Spleen (tissue), 11 donors: ENCODE results near the gene GRB10. TPM values are rescaled to one million over a fixed set of nuclear protein-coding genes. Genes with fewer than 3 reads are reported as not detected.

Experiments used
- DNase-seq: peaks from one replicate; pipeline ENCODE4 v3.0.0-alpha.2; 2020
- H3K27ac ChIP-seq, 8 donors: fragments of 200-600 bp; sonication (generic) in 7 of 8; 1 replicate in 4 of 8; 2 replicates in 4 of 8; pipeline versions ENCODE4 v1.5.0 to v1.8.0; 2016 to 2021; ENCODE audit warnings: inconsistent platforms in 4 of 8, mild to moderate bottlenecking in 4 of 8, moderate library complexity in 1 of 8
- H3K27me3 ChIP-seq, 7 donors: fragments of 200-600 bp; sonication (generic) in 6 of 7; replicated peaks in 1 of 7; 1 replicate in 4 of 7; 2 replicates in 3 of 7; pipeline versions ENCODE4 v1.5.0 to v1.8.0; 2016 to 2021; ENCODE audit warnings: inconsistent platforms in 3 of 7, mild to moderate bottlenecking in 1 of 7
- H3K36me3 ChIP-seq, 6 donors: fragments of 200-600 bp; sonication (generic) in 5 of 6; 1 replicate in 4 of 6; 2 replicates in 2 of 6; pipeline versions ENCODE4 v1.5.0 to v1.8.0; 2016 to 2021; ENCODE audit warnings: inconsistent platforms in 2 of 6
- H3K4me1 ChIP-seq, 6 donors: fragments of 200-600 bp; sonication (generic) in 5 of 6; 1 replicate in 3 of 6; 2 replicates in 3 of 6; pipeline versions ENCODE4 v1.5.0 to v1.8.0; 2016 to 2021; ENCODE audit warnings: inconsistent platforms in 3 of 6
- H3K4me3 ChIP-seq, 8 donors: fragments of 200-600 bp; sonication (generic) in 7 of 8; 1 replicate in 4 of 8; 2 replicates in 4 of 8; pipeline versions ENCODE4 v1.5.0 to v1.8.0; 2016 to 2021; ENCODE audit warnings: inconsistent platforms in 4 of 8, mild to moderate bottlenecking in 4 of 8, moderate library complexity in 2 of 8
- H3K9me3 ChIP-seq, 8 donors: fragments of 200-600 bp; sonication (generic) in 7 of 8; 1 replicate in 4 of 8; 2 replicates in 4 of 8; pipeline versions ENCODE4 v1.5.0 to v1.8.0; 2016 to 2021; ENCODE audit warnings: inconsistent platforms in 4 of 8
- CTCF ChIP-seq, 11 experiments: fragments of 200-600 bp in 7 of 11; fragments of 450-650 bp in 4 of 11; sonication (generic) in 4 of 11; IDR thresholded peaks in 8 of 11; conservative IDR thresholded peaks in 3 of 11; 1 replicate in 7 of 11; 2 replicates in 4 of 11; pipeline versions ENCODE4 v1.4.0 to v1.8.0; 2016 to 2021; ENCODE audit warnings: antibody characterized with exemption in 11 of 11, inconsistent platforms in 4 of 11, mild to moderate bottlenecking in 1 of 11
- POLR2A ChIP-seq, 3 donors: fragments of 450-650 bp; IDR thresholded peaks; one replicate each; pipeline ENCODE4 v1.5.1; 2017; ENCODE audit warnings: antibody characterized with exemption in 3 of 3, mild to moderate bottlenecking in 1 of 3
- POLR2AphosphoS5 ChIP-seq, 3 donors: sonication (generic); formaldehyde crosslinking; IDR thresholded peaks; one replicate each; pipeline ENCODE4 v1.5.1; 2017; ENCODE audit warnings: antibody characterized with exemption in 3 of 3
- WGBS, 5 donors: extraction: QIAGEN DNeasy Blood & Tissue Kit in 3 of 5; methylation state at CpG; one replicate each; pipeline versions ENCODE4 v1.1.5 to v1.1.7; 2013 to 2018; 5-methylcytosine and 5-hydroxymethylcytosine counted together
- intact Hi-C: fragments of 100-400 bp; cut with DNase I; formaldehyde crosslinking; loops from one replicate; pipeline ENCODE4 v1.15.0; 2023; ENCODE audit warnings: low total_unique reads
- polyA plus RNA-seq, 3 donors: library from polyadenylated mRNA; stranded (reverse); fragments of 200-250 nt; gene quantifications; one replicate each; pipeline ENCODE4 v1.2.1, GENCODE V29; 2013
- total RNA-seq, 7 donors: library from RNA; depleted of rRNA in 3 of 7; stranded (reverse); fragments of >200 nt in 3 of 7; fragmentation: NEBNext Ultra II Directional in 4 of 7; extraction: Animal tissue kit (Norgen Biotek cat#: 25700) in 4 of 7; gene quantifications; one replicate each; pipeline versions ENCODE4 v1.1.0 to v1.2.1, GENCODE V29; 2016 to 2021
- donor health status: healthy with polysubstance abuse.
- donor health status: DM: no; HTN: no; CAD: no; lungs with moderate emphysema.
- donor health status: DM: no; HTN: no; CAD: no.
- donor health status: Bipolar disorder and iron deficiency.
- donor health status: healthy.
- donor health status: DM: no; HTN: no; CAD: no.
- donor health status: DM: yes; HTN: yes; CAD: no.

GRB10 gene
- total and polyA plus RNA-seq, 10 donors, result 11.3 to 159 (median 115) TPM

- Histone ChIP-seq H3K4me3 (no peak overlapping the region), H3K9me3 (no peaks in the 10 kb centered on the region), H3K27me3 (peaks cover 0 to 47% (median 0%) of the 10 kb centered on the region in 7 donors), H3K27ac (no peak overlapping the region), H3K4me1 (no peaks in the 10 kb centered on the region), H3K36me3 (no peaks in the 10 kb centered on the region)
- no peak for DNase-seq
- TF ChIP-seq POLR2A (IDR thresholded peaks at IDR 0.05) (no peak), POLR2AphosphoS5 (IDR thresholded peaks at IDR 0.05) (no peak), CTCF (IDR thresholded peaks at IDR 0.05 in 8 of 11, conservative IDR thresholded peaks at IDR 0.05 in 3 of 11) (no peak)
- WGBS, 5 donors, result 51 to 70% (median 60%) methylated on average over 2 of the region's 2 CpGs
- intact Hi-C loops, result no loop called here
Measured at GRCh38 chr7:50557099-50557498, 225.6 kb downstream of the GRB10 start.

GRCh38 chr7:50556247-50556991, 226.3 kb downstream of the GRB10 start:
- no peaks in the 10 kb centered on the region for H3K9me3 ChIP-seq
- intact Hi-C loops, result no loop called here
- H3K27me3 ChIP-seq, result peaks cover 0 to 47% (median 0%) of the 10 kb centered on the region in 7 donors
- H3K27ac ChIP-seq, result no peak overlapping the region
- H3K4me3 ChIP-seq, result no peak overlapping the region
- no peak for DNase-seq
- 72 to 83% (median 76%) methylated on average over 8 of the region's 8 CpGs for WGBS, 5 donors
- H3K4me1 ChIP-seq, result no peaks in the 10 kb centered on the region
- no peaks in the 10 kb centered on the region for H3K36me3 ChIP-seq
- TF ChIP-seq POLR2A (IDR thresholded peaks at IDR 0.05) (no peak), CTCF (IDR thresholded peaks at IDR 0.05 in 8 of 11, conservative IDR thresholded peaks at IDR 0.05 in 3 of 11) (no peak), POLR2AphosphoS5 (IDR thresholded peaks at IDR 0.05) (no peak)

GRCh38 chr7:50555594-50556140, 227.0 kb downstream of the GRB10 start:
- Histone ChIP-seq H3K36me3 (no peaks in the 10 kb centered on the region), H3K27me3 (peaks cover 0 to 43% (median 0%) of the 10 kb centered on the region in 7 donors), H3K9me3 (no peaks in the 10 kb centered on the region), H3K4me3 (no peak overlapping the region), H3K27ac (no peak overlapping the region), H3K4me1 (no peaks in the 10 kb centered on the region)
- WGBS, 5 donors, result 86 to 93% (median 87%) methylated on average over 9 of the region's 9 CpGs
- intact Hi-C loops, result no loop called here
- DNase-seq, result no peak
- no peak for TF ChIP-seq CTCF (IDR thresholded peaks at IDR 0.05 in 8 of 11, conservative IDR thresholded peaks at IDR 0.05 in 3 of 11)
- no peak for TF ChIP-seq POLR2AphosphoS5 (IDR thresholded peaks at IDR 0.05)
- no peak for TF ChIP-seq POLR2A (IDR thresholded peaks at IDR 0.05)
